Omental fat pad (tissue), 4 donors: ENCODE results near the gene CTBP2. TPM values are rescaled to one million over a fixed set of nuclear protein-coding genes. Genes with fewer than 3 reads are reported as not detected.

Source experiments
- ATAC-seq: fragments of 150-250 bp; one replicate; pipeline ENCODE4 v1.9.1; 2016; ENCODE audit warnings: mild to moderate bottlenecking, moderate library complexity; ENCODE audit not compliant: low FRiP score
- DNase-seq: peaks from one replicate; pipeline ENCODE4 v3.0.0-alpha.2; 2019; ENCODE audit warnings: low spot score
- total RNA-seq, 4 donors: library from RNA; depleted of rRNA; stranded (reverse); fragments of >200 nt; gene quantifications; one replicate each; pipeline ENCODE4 v1.1.0, GENCODE V29; 2016
- TF ChIP-seq, protein P1 (sequence below), 3 donors: fragments of 450-650 bp; IDR thresholded peaks; one replicate each; pipeline ENCODE4 v1.5.1; 2016 to 2017; ENCODE audit warnings: antibody characterized with exemption in 3 of 3, mild to moderate bottlenecking in 3 of 3, moderate library complexity in 2 of 3

CTBP2 gene
- total RNA-seq, 4 donors from 2014 or later = 29.4 to 58.6 (median 46.2) TPM

DNA sequence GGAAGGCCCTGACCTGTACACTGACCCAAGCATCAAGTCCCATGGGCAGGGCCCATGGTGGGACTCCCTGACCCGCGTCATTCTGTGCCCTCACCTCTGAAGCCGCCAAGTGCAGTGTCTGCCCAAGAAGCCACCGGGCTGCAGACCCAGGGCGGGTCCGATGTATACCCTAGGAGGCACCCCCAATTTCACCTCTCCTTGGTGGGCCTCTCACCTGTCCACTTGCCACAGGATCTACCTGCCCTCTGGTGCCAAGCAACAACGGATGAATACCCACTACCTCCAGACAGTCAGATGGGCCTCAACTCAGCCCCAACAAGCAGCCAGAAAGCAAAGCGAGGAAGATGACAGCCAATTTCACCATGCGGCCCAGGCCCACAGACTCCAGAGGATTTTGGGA, 92.6 kb downstream of the CTBP2 start:
- ATAC-seq (no peak), DNase-seq (no peak)
- TF ChIP-seq, protein P1, sequence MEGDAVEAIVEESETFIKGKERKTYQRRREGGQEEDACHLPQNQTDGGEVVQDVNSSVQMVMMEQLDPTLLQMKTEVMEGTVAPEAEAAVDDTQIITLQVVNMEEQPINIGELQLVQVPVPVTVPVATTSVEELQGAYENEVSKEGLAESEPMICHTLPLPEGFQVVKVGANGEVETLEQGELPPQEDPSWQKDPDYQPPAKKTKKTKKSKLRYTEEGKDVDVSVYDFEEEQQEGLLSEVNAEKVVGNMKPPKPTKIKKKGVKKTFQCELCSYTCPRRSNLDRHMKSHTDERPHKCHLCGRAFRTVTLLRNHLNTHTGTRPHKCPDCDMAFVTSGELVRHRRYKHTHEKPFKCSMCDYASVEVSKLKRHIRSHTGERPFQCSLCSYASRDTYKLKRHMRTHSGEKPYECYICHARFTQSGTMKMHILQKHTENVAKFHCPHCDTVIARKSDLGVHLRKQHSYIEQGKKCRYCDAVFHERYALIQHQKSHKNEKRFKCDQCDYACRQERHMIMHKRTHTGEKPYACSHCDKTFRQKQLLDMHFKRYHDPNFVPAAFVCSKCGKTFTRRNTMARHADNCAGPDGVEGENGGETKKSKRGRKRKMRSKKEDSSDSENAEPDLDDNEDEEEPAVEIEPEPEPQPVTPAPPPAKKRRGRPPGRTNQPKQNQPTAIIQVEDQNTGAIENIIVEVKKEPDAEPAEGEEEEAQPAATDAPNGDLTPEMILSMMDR (IDR thresholded peaks at IDR 0.05) = no peak

DNA sequence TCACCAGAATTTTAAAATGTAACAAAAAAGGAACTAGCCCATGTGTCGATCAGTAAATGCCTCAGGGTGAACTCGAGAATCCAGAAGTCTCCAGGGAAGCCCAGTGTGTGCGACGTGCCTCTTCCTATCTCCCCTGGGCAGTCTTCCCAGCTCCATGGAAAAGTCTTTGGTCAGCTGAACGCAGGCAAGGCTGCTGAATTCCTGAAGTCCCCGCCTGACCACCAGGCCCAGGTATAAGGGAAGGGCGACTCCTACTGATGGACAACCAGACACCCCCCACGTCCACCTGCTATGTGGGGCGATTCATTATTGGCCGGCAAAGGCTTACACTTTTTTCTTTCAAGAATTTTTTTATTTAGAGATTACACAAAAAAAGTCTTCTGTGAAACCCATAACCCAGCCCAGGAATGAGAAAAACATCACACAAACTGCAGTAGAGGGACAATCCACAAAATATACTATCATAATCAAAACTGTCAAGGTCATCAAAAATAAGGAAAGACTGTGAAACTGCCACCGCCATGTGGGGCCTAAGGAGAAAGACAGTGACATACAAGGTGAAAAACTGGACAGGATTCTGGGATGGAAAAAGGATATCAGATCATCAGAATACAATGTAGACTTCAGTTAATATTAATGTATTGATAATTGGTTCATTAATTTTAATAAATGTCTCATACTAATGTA, 93.5 kb downstream of the CTBP2 start:
- ATAC-seq = no peak
- TF ChIP-seq, protein P1 (IDR thresholded peaks at IDR 0.05) = no peak
- DNase-seq = no peak

DNA sequence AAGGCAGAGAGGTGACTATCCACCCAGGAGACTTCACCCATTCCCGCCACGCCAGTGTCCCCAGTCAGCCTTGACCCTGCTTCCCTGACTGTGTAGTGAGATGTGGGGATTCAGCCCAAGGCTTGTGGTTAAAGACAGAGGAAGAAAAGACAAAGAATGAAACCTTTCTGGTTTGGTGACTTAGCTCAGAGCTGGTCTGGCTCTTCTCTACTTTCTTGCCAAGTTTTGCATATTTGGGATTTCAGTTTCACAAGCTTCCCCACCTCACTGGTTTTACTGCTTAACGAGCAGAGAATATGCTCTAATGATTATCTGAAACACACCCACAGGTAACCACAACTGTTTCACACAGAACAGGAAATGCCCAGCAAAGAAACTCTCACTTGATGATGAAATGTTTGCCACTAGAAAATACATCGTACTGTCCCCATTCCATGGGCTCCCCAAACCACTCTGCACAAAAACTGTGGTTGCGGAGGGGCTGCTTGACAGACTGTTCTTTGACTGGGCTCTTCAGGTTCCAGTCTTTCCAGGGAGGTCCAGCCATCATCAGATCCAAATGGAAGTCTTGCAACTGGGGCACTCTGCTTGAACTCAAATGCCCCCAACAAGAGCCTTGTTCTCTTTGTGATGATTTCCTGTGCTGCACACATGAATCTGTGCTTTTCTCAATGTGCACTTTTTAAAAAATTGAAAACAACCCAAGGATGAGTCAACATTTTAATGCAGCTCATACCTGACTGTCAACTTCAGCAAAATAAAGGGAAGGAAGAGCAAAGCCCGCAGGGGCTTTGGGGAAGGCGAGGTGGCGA, 95.5 kb downstream of the CTBP2 start:
- TF ChIP-seq, protein P1 (IDR thresholded peaks at IDR 0.05) = no peak
- ATAC-seq (no peak), DNase-seq (no peak)

DNA sequence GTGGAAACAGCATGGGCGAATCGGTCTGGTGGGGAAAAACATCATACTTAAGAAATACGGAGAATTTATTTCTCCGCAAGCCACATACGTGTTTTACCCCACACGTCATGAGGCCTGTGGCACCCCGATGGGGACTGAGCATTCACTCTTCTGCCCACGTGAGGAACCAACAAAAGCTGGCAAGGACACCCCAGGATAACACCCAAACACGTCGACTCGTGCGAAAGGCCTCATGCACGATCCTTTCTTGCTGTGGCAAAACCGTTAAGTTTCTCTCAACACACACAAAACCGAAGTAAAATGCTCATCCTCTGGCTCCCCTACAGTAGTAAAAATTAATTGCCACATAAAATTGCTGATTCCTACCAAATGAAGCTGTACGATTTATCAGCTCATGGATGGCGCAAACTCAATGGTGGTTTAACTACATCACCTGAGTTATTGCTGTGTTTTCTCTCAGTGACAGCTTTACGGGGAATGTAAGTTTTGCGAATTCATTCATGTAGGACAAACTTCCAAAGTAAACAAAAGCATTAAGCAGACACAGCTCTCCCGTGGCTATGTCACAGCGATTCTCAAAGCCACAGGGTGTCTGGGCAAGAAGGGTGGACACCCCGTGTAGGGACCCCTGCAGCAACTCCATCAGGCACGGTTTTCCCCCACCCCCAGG, 97.0 kb downstream of the CTBP2 start:
- no peak for ATAC-seq
- no peak for DNase-seq
- TF ChIP-seq, protein P1 (IDR thresholded peaks at IDR 0.05) = no peak

DNA sequence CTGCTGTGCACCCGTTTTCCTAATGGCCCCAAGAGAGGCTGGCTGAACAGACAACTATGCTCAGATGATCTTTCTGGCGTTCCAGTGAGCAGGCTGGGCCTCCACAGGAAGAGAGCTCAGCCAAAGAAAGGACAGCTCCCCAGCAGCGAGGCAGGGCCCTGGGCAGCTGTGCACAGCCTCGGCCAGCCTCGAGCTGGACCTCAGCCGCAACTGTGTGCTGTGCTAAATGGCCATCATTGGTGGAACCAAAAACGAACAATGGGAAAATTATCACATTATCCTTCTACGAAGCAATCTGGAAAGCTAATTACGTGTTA, 97.5 kb downstream of the CTBP2 start:
- TF ChIP-seq, protein P1 (IDR thresholded peaks at IDR 0.05) = no peak
- ATAC-seq (no peak), DNase-seq (no peak)

DNA sequence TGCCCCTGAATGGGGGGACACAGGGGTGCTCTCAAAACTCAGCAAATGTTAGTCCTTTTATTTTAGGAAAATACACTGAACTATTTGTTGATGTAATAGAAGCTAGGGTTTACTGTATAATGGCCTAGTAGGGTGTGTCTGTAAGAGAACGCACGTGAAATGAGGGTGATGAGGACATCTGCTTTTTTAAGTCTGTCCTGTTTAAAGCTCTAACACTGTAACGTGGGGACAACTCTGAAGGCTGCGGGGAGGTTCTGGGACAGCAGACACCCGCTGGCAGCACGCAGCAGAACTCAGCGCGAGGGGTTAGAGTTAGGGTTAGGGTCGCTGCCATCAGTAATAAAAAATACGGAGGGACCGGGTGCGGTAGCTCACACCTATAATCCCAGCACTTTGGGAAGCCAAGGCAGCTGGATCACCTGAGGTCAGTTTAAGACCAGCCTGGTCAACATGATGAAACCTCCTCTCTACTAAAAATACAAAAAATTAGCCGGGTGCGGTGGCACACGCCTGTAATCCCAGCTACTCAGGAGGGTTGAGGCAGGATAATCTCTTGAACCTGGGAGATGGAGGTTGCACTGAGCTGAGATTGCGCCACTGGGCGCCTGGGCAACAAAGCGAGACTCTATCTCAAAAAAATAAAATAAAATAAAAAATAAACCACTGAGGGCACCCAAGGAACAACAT, 98.0 kb downstream of the CTBP2 start:
- DNase-seq (no peak), ATAC-seq (no peak)

More for the DNA sequence above, 98.0 kb downstream of the CTBP2 start:
- TF ChIP-seq, protein P1 (IDR thresholded peaks at IDR 0.05) = no peak
